ENCODE data around the gene ZNF592. TPM values are rescaled to one million over a fixed set of nuclear protein-coding genes. Genes with fewer than 3 reads are reported as not detected.
A peak's percentile ranks its signal among the peaks of the same experiment; 100 is the strongest.

The ZNF592 gene
- total RNA-seq, 1 donor from 2014 or later, result 31.5 TPM

GRCh38 chr15:84819291-84819768 is 70.9 kb downstream of the ZNF592 start:
- Mint-ChIP-seq H3K4me1 (ENCODE audit: low read depth) (peaks cover 25% of the 10 kb centered on the region), H3K27ac (ENCODE audit: unreplicated experiment) (peak overlapping the region; percentile 85), H3K27me3 (ENCODE audit: low read depth) (no peaks in the 10 kb centered on the region), H3K36me3 (ENCODE audit: low read depth) (peaks cover 5% of the 10 kb centered on the region), H3K4me3 (ENCODE audit: unreplicated experiment) (peak overlapping the region; percentile 54), H3K9me3 (ENCODE audit: low read depth) (no peaks in the 10 kb centered on the region)
- TF ChIP-seq, protein P1, sequence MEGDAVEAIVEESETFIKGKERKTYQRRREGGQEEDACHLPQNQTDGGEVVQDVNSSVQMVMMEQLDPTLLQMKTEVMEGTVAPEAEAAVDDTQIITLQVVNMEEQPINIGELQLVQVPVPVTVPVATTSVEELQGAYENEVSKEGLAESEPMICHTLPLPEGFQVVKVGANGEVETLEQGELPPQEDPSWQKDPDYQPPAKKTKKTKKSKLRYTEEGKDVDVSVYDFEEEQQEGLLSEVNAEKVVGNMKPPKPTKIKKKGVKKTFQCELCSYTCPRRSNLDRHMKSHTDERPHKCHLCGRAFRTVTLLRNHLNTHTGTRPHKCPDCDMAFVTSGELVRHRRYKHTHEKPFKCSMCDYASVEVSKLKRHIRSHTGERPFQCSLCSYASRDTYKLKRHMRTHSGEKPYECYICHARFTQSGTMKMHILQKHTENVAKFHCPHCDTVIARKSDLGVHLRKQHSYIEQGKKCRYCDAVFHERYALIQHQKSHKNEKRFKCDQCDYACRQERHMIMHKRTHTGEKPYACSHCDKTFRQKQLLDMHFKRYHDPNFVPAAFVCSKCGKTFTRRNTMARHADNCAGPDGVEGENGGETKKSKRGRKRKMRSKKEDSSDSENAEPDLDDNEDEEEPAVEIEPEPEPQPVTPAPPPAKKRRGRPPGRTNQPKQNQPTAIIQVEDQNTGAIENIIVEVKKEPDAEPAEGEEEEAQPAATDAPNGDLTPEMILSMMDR (IDR thresholded peaks at IDR 0.05), result no peak
- peak; percentile 54 for DNase-seq (ENCODE audit: low spot score)

DNA sequence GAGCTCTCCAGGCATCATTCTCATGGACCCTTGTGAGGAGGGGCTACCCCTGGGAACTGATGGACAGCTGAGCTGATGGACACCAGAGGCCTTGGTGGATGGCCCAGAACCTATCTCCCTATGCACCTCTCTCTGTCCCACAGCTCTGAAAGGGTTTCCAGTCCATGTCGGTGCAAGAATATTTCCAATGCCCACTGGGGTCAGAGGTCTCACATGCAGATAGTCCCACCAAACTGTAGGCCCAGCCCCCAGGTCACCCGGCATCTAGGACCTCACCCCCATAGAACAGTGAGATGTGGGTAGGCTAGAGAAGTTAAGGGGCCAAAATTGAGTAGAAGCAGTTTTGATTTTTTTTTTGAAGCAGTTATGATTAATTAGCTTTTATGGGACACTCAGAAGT is 71.4 kb downstream of the ZNF592 start:
- Mint-ChIP-seq H3K27me3 (ENCODE audit: low read depth) (no peaks in the 10 kb centered on the region), H3K4me1 (ENCODE audit: low read depth) (peaks cover 25% of the 10 kb centered on the region), H3K9me3 (ENCODE audit: low read depth) (no peaks in the 10 kb centered on the region), H3K27ac (ENCODE audit: unreplicated experiment) (no peak overlapping the region), H3K4me3 (ENCODE audit: unreplicated experiment) (no peak overlapping the region), H3K36me3 (ENCODE audit: low read depth) (peaks cover 5% of the 10 kb centered on the region)
- peak; percentile 21 for DNase-seq (ENCODE audit: low spot score)
- TF ChIP-seq, protein P1 (IDR thresholded peaks at IDR 0.05), result no peak

- no peak for DNase-seq (ENCODE audit: low spot score)
- H3K9me3 Mint-ChIP-seq (ENCODE audit: low read depth), result no peaks in the 10 kb centered on the region
- peaks cover 5% of the 10 kb centered on the region for H3K36me3 Mint-ChIP-seq (ENCODE audit: low read depth)
- no peak overlapping the region for H3K27ac Mint-ChIP-seq (ENCODE audit: unreplicated experiment)
- TF ChIP-seq, protein P1 (IDR thresholded peaks at IDR 0.05), result no peak
- H3K27me3 Mint-ChIP-seq (ENCODE audit: low read depth), result no peaks in the 10 kb centered on the region
- no peak overlapping the region for H3K4me3 Mint-ChIP-seq (ENCODE audit: unreplicated experiment)
- peaks cover 23% of the 10 kb centered on the region for H3K4me1 Mint-ChIP-seq (ENCODE audit: low read depth)
These were observed 73.2 kb downstream of the ZNF592 start for GRCh38 chr15:84821501-84822021.

DNA sequence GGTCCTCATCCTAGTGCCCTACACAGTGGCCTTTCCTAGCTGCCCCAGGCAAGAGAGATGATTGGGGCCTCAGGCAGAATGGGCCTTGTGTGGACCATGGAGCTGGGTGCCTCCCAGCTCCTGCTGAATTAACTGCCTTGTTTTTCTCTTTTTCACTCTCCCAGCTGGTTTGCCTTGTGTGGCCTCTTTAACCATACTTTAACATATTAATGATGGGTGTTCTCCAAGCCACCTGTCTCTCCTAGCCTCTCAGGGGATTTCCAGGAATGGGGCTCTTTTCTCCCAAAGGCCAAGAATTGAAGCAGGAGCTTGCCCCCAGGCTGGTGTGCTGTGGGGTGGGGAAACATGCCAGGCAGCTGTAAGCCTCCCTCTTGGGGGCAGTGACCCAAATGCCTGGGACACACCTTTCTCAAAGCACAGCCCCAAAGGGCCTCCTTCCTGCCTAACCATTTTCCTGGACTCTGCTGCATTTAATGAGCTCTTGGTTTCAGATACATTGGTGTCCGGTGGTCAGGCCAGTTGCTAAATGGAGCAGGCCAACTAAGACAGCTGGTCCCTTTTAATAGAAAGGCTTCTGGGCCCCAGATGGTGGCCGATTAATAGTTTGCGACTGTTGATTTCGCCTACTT is 74.4 kb downstream of the ZNF592 start:
- TF ChIP-seq, protein P1 (IDR thresholded peaks at IDR 0.05), result no peak
- Mint-ChIP-seq H3K27me3 (ENCODE audit: low read depth) (no peaks in the 10 kb centered on the region), H3K27ac (ENCODE audit: unreplicated experiment) (no peak overlapping the region), H3K4me1 (ENCODE audit: low read depth) (peaks cover 21% of the 10 kb centered on the region), H3K9me3 (ENCODE audit: low read depth) (no peaks in the 10 kb centered on the region), H3K36me3 (ENCODE audit: low read depth) (peaks cover 5% of the 10 kb centered on the region), H3K4me3 (ENCODE audit: unreplicated experiment) (no peak overlapping the region)
- no peak for DNase-seq (ENCODE audit: low spot score)

DNA sequence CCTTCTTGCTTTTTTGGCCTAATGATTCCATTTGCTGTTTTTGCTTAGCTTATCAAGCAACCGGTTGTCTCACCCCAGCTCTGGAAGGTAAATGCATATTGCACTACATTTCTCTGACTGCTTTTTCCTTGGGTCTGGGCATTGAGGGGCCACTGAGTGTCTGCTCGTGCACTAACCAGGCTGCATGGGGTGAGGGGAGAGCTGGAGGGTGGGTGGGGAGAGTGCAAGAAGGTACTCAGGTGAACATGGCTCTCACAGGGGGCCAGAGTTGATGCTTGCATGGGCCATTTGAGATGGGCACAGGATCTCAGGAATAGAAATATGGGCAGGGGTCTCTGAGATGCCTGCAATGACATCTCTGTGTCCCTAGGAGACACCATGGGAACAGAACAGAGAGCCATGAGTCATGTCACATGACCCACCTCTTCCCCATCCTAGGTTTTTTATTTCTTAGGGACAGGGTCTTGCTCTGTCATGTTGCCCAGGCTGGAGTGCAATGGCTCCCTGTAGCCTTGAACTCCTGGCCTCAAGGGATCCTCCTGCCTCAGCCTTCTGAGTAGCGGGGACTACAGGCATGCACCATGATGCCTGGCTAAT is 75.0 kb downstream of the ZNF592 start:
- H3K27me3 Mint-ChIP-seq (ENCODE audit: low read depth), result no peaks in the 10 kb centered on the region
- H3K9me3 Mint-ChIP-seq (ENCODE audit: low read depth), result no peaks in the 10 kb centered on the region
- peaks cover 5% of the 10 kb centered on the region for H3K36me3 Mint-ChIP-seq (ENCODE audit: low read depth)
- no peak overlapping the region for H3K27ac Mint-ChIP-seq (ENCODE audit: unreplicated experiment)
- TF ChIP-seq, protein P1 (IDR thresholded peaks at IDR 0.05), result no peak
- no peak for DNase-seq (ENCODE audit: low spot score)
- no peak overlapping the region for H3K4me3 Mint-ChIP-seq (ENCODE audit: unreplicated experiment)
- peaks cover 19% of the 10 kb centered on the region for H3K4me1 Mint-ChIP-seq (ENCODE audit: low read depth)

Measured in chondrocyte (in vitro differentiated cells).